Measurements from ENCODE around the gene FNDC8. TPM values are rescaled to one million over a fixed set of nuclear protein-coding genes. Genes with fewer than 3 reads are reported as not detected.

FNDC8 gene
- total RNA-seq, 1 experiment from 2014 or later = not detected

- H3K4me1 Mint-ChIP-seq (ENCODE audit: low read depth, unreplicated experiment) = no peaks in the 10 kb centered on the region
- DNase-seq = no peak
- BruUV-seq (replicated peaks) = no TSS peak
- H3K4me3 Mint-ChIP-seq (ENCODE audit: low read depth, unreplicated experiment) = no peak overlapping the region
- H3K9me3 Mint-ChIP-seq (ENCODE audit: low read depth, unreplicated experiment) = no peaks in the 10 kb centered on the region
- TF ChIP-seq, protein P1, sequence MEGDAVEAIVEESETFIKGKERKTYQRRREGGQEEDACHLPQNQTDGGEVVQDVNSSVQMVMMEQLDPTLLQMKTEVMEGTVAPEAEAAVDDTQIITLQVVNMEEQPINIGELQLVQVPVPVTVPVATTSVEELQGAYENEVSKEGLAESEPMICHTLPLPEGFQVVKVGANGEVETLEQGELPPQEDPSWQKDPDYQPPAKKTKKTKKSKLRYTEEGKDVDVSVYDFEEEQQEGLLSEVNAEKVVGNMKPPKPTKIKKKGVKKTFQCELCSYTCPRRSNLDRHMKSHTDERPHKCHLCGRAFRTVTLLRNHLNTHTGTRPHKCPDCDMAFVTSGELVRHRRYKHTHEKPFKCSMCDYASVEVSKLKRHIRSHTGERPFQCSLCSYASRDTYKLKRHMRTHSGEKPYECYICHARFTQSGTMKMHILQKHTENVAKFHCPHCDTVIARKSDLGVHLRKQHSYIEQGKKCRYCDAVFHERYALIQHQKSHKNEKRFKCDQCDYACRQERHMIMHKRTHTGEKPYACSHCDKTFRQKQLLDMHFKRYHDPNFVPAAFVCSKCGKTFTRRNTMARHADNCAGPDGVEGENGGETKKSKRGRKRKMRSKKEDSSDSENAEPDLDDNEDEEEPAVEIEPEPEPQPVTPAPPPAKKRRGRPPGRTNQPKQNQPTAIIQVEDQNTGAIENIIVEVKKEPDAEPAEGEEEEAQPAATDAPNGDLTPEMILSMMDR (IDR thresholded peaks at IDR 0.05; ENCODE audit: unreplicated experiment) = no peak
- H3K27ac Mint-ChIP-seq (ENCODE audit: unreplicated experiment) = no peak overlapping the region
- no peaks in the 10 kb centered on the region for H3K36me3 Mint-ChIP-seq (ENCODE audit: insufficient read depth, unreplicated experiment)
- peaks cover 56% of the 10 kb centered on the region for H3K27me3 Mint-ChIP-seq (ENCODE audit: unreplicated experiment)
- intact Hi-C loops (cut with micrococcal nuclease; ENCODE audit: unreplicated experiment) = no loop called here
- CTCF ChIA-PET = interaction anchor here (0.6 to 1.2 kb wide), 2 partner anchors 8 kb away, joined by 3 to 5 read pairs; no protein-coding TSS in a partner anchor
Observed at GRCh38 chr17:35152421-35153140, 31.2 kb downstream of the FNDC8 start.

DNA sequence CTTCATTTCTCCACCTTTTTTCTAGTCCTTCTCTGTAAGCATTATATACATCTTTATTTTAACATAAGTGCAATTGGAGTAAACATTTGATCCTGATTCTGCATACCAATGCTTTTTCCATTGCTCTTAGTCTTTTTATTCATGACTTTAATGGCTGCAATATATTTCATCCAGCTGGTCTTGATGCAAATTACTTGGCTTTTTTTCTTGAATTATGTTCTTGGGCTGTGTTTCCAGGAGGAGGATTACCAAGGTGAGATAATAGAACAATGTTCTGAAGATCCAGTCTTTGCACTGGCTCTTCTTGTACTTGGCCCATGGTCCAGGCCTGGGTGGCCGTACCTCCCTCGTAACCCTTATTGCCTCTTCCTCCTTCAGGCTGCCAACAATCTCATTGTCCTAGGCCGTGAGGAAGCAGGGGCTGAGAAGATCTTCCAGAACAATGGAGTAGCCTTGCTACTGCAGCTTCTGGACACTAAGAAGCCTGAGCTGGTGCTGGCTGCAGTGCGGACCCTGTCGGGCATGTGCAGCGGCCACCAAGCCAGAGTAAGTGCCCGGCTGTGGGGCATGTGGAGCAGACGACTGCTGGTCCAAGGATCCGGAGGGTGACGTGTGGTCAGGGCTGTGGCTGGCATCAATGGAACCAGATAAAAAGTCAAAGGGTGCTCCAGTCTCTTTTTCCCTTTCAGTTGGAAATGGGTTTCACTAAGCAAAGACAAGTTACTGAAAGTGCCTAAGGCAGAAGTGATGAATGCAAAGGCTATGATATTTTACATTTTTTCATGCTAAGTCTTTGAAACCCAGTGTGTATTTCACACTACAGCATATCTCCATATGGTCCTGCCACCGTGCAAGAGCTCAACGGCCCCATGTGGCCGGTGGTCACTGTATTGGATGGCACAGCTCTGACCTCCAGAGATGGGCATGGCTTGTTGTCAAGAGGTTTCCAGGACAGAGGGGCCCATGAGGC, 33.1 kb downstream of the FNDC8 start:
- Mint-ChIP-seq H3K27me3 (ENCODE audit: unreplicated experiment) (peaks cover 55% of the 10 kb centered on the region), H3K9me3 (ENCODE audit: low read depth, unreplicated experiment) (no peaks in the 10 kb centered on the region), H3K36me3 (ENCODE audit: insufficient read depth, unreplicated experiment) (no peaks in the 10 kb centered on the region), H3K27ac (ENCODE audit: unreplicated experiment) (no peak overlapping the region), H3K4me1 (ENCODE audit: low read depth, unreplicated experiment) (no peaks in the 10 kb centered on the region), H3K4me3 (ENCODE audit: low read depth, unreplicated experiment) (no peak overlapping the region)
- intact Hi-C loops (cut with micrococcal nuclease; ENCODE audit: unreplicated experiment) = no loop called here
- CTCF ChIA-PET = interaction anchor here (1.5 kb wide), 1 partner anchor 12 kb away, joined by 4 read pairs; no protein-coding TSS in a partner anchor
- TF ChIP-seq, protein P1 (IDR thresholded peaks at IDR 0.05; ENCODE audit: unreplicated experiment) = no peak
- BruUV-seq (replicated peaks) = no TSS peak
- no peak for DNase-seq

- H3K27me3 Mint-ChIP-seq (ENCODE audit: unreplicated experiment) = peaks cover 55% of the 10 kb centered on the region
- H3K36me3 Mint-ChIP-seq (ENCODE audit: insufficient read depth, unreplicated experiment) = no peaks in the 10 kb centered on the region
- CTCF ChIA-PET = interaction anchor here (1.5 kb wide), 1 partner anchor 12 kb away, joined by 4 read pairs; no protein-coding TSS in a partner anchor
- H3K4me1 Mint-ChIP-seq (ENCODE audit: low read depth, unreplicated experiment) = no peaks in the 10 kb centered on the region
- no peaks in the 10 kb centered on the region for H3K9me3 Mint-ChIP-seq (ENCODE audit: low read depth, unreplicated experiment)
- TF ChIP-seq, protein P1 (IDR thresholded peaks at IDR 0.05; ENCODE audit: unreplicated experiment) = no peak
- DNase-seq = no peak
- H3K4me3 Mint-ChIP-seq (ENCODE audit: low read depth, unreplicated experiment) = no peak overlapping the region
- intact Hi-C loops (cut with micrococcal nuclease; ENCODE audit: unreplicated experiment) = no loop called here
- no TSS peak for BruUV-seq (replicated peaks)
- no peak overlapping the region for H3K27ac Mint-ChIP-seq (ENCODE audit: unreplicated experiment)
Observed at GRCh38 chr17:35155246-35155645, 33.8 kb downstream of the FNDC8 start.

DNA sequence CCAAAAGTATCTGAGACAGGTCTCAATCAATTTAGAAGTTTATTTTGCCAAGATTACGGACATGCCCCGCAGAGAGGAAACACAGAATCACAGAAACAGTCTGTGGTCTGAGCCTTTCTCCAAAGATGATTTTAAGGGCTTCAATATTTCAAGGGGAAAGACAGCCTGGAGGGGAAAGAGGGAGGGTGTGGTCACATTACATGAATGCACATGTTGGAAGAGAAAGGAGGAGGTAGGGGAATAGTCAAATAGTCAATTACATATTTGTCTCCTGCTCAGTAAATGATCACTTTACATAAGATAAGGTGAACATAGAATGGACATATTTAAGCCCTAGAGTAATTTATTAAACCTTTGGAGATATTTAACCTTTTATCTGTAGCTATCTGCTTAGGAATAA, 38.5 kb downstream of the FNDC8 start:
- H3K27ac Mint-ChIP-seq (ENCODE audit: unreplicated experiment) = no peak overlapping the region
- TF ChIP-seq, protein P1 (IDR thresholded peaks at IDR 0.05; ENCODE audit: unreplicated experiment) = no peak
- CTCF ChIA-PET = no interaction called here
- H3K27me3 Mint-ChIP-seq (ENCODE audit: unreplicated experiment) = peaks cover 64% of the 10 kb centered on the region
- no TSS peak for BruUV-seq (replicated peaks)
- H3K36me3 Mint-ChIP-seq (ENCODE audit: insufficient read depth, unreplicated experiment) = no peaks in the 10 kb centered on the region
- no peak overlapping the region for H3K4me3 Mint-ChIP-seq (ENCODE audit: low read depth, unreplicated experiment)
- intact Hi-C loops (cut with micrococcal nuclease; ENCODE audit: unreplicated experiment) = no loop called here
- no peak for DNase-seq
- H3K9me3 Mint-ChIP-seq (ENCODE audit: low read depth, unreplicated experiment) = no peaks in the 10 kb centered on the region
- peaks cover 6% of the 10 kb centered on the region for H3K4me1 Mint-ChIP-seq (ENCODE audit: low read depth, unreplicated experiment)
